Right lobe of liver (tissue), 6 donors: ENCODE results near the gene CYP11A1. TPM values are rescaled to one million over a fixed set of nuclear protein-coding genes. Genes with fewer than 3 reads are reported as not detected.

Experiments
- ATAC-seq, 4 donors: fragments of 200-7000 bp; cut with Tn5 transposase; one replicate each; pipeline ENCODE4 v1.9.1; 2020; ENCODE audit warnings: mild to moderate bottlenecking in 4 of 4, moderate library complexity in 4 of 4
- DNase-seq, 3 donors: peaks; one replicate each; pipeline ENCODE4 v3.0.0-alpha.2; 2020
- H3K27ac ChIP-seq, 3 donors: fragments of 200-600 bp; one replicate each; pipeline ENCODE4 v1.8.0; 2022
- H3K27me3 ChIP-seq, 2 donors: fragments of 200-600 bp; one replicate each; pipeline ENCODE4 v1.8.0; 2022
- H3K36me3 ChIP-seq, 4 donors: fragments of 200-600 bp; sonication (generic) in 1 of 4; one replicate each; pipeline versions ENCODE4 v1.5.1 to v1.8.0; 2017 to 2022; ENCODE audit warnings: control low read depth in 1 of 4
- H3K4me1 ChIP-seq, 4 donors: fragments of 200-600 bp; sonication (generic) in 1 of 4; one replicate each; pipeline versions ENCODE4 v1.5.1 to v1.8.0; 2017 to 2022; ENCODE audit warnings: control low read depth in 1 of 4
- H3K4me3 ChIP-seq, 3 donors: fragments of 200-600 bp; one replicate each; pipeline ENCODE4 v1.8.0; 2022
- H3K9me3 ChIP-seq, 4 donors: fragments of 200-600 bp; sonication (generic) in 1 of 4; one replicate each; pipeline versions ENCODE4 v1.5.1 to v1.8.0; 2017 to 2022; ENCODE audit warnings: control low read depth in 1 of 4
- POLR2A ChIP-seq: fragments of 450-650 bp; IDR thresholded peaks from one replicate; pipeline ENCODE4 v1.6.1; 2017; ENCODE audit warnings: antibody characterized with exemption, mild to moderate bottlenecking
- WGBS: methylation state at CpG from one replicate; pipeline ENCODE4 v1.1.6; 2018; ENCODE audit warnings: low coverage, low lambda C conversion rate; ENCODE audit not compliant: insufficient coverage; ENCODE audit errors: missing lambda C conversion rate; 5-methylcytosine and 5-hydroxymethylcytosine counted together
- intact Hi-C, 2 donors: fragments of 100-400 bp; cut with DNase I; formaldehyde crosslinking; loops; one replicate each; pipeline versions ENCODE4 v1.11.2 to v1.14.1; 2022
- total RNA-seq, 6 experiments: library from RNA; depleted of rRNA in 2 of 6; stranded (reverse); fragments of >200 nt in 2 of 6; fragmentation: NEBNext Ultra II Directional in 3 of 6; extraction: Animal tissue kit (Norgen Biotek cat#: 25700) in 3 of 6; gene quantifications; one replicate each; pipeline versions ENCODE4 v1.1.0 to v1.2.4, GENCODE V29; 2016 to 2023
- TF ChIP-seq, protein P1 (sequence below), 4 donors: fragments of 200-600 bp in 3 of 4; fragments of 450-650 bp in 1 of 4; IDR thresholded peaks; one replicate each; pipeline versions ENCODE4 v1.5.1 to v1.8.0; 2016 to 2022; ENCODE audit warnings: antibody characterized with exemption in 4 of 4, mild to moderate bottlenecking in 2 of 4
- donor health status: DM: no; HTN: yes; CAD: no.
- donor health status: DM: no; HTN: no; CAD: no.
- donor health status: DM: no; HTN: no; CAD: no.
- donor health status: DM: no; HTN: yes; CAD: no.
- donor health status: DM: no; HTN: yes; CAD: no.

CYP11A1 gene
- total RNA-seq, 6 experiments from 2014 or later: 2.5 to 6.4 (median 2.8) TPM

GRCh38 chr15:74414081-74414580, 46.7 kb upstream of the CYP11A1 start:
- H3K9me3 ChIP-seq: no peaks in the 10 kb centered on the region
- WGBS: 81% methylated on average over 4 of the region's 5 CpGs
- H3K4me3 ChIP-seq: no peak overlapping the region
- ATAC-seq (no peak), DNase-seq (no peak)
- no peaks in the 10 kb centered on the region for H3K27me3 ChIP-seq
- TF ChIP-seq, protein P1, sequence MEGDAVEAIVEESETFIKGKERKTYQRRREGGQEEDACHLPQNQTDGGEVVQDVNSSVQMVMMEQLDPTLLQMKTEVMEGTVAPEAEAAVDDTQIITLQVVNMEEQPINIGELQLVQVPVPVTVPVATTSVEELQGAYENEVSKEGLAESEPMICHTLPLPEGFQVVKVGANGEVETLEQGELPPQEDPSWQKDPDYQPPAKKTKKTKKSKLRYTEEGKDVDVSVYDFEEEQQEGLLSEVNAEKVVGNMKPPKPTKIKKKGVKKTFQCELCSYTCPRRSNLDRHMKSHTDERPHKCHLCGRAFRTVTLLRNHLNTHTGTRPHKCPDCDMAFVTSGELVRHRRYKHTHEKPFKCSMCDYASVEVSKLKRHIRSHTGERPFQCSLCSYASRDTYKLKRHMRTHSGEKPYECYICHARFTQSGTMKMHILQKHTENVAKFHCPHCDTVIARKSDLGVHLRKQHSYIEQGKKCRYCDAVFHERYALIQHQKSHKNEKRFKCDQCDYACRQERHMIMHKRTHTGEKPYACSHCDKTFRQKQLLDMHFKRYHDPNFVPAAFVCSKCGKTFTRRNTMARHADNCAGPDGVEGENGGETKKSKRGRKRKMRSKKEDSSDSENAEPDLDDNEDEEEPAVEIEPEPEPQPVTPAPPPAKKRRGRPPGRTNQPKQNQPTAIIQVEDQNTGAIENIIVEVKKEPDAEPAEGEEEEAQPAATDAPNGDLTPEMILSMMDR (IDR thresholded peaks at IDR 0.05): no peak
- TF ChIP-seq POLR2A: no peak
- intact Hi-C loops: no loop called here
- no peaks in the 10 kb centered on the region for H3K4me1 ChIP-seq
- H3K36me3 ChIP-seq: no peaks in the 10 kb centered on the region
- H3K27ac ChIP-seq: no peak overlapping the region

DNA sequence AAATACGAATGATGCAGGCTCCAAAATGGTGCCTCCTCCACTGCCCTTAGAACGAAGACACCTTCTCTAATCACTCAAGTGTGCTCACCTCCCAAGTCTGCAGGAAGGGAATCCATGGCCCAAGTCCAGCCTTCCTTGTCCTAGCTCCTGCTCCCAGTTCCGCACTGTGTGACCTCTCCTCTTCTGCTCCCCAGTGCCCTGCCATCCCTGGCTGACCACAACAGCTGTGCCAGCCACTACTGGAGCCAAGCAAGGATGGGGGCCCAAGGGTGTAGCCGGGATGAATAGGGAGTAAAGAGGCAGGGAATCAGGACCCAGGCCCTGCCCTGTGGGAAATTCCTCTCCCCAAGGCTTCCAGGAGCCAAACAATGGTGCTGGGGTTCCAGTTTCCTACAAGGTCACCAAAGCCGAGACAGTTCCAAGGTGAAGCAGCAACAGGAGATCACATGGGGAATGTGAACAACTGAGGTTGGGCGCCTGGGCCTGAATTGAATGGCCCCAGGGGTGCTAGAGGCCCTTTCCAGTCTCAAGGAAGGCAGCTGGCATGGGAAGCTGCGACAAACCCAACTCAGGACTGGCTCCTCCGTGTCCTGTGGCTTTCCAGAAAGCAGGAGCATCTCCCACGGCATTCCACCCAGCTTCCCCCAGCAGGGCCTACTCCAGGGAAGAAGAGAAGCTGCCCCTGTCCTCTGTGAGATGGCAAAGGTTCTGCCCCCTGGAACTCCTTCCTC, 46.1 kb upstream of the CYP11A1 start:
- Histone ChIP-seq H3K27me3 (no peaks in the 10 kb centered on the region), H3K4me3 (no peak overlapping the region), H3K36me3 (no peaks in the 10 kb centered on the region), H3K4me1 (no peaks in the 10 kb centered on the region), H3K9me3 (no peaks in the 10 kb centered on the region), H3K27ac (no peak overlapping the region)
- 87% methylated on average over 5 of the region's 9 CpGs for WGBS
- no peak for TF ChIP-seq POLR2A
- TF ChIP-seq, protein P1 (IDR thresholded peaks at IDR 0.05): no peak
- ATAC-seq (no peak), DNase-seq (no peak)
- intact Hi-C loops: no loop called here

DNA sequence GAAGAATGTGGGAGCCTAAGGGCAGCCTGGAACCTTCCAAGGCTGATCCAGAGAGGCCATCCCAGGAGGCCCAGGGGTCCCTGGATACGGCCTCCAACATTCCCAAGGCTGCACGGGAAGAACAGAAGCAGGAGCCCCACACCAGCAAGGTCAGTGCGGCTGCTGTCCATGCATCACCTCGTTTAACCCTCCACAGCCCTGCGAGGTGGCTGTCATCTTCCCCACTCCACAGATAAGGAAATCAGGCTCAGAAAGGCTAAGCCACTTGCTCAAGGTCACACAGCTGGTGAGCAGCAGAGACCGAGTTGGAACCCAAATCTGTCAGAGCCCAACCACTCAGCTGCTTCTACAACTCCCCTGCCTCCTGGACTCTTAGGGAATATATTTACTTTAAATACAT, 44.7 kb upstream of the CYP11A1 start:
- Histone ChIP-seq H3K36me3 (no peaks in the 10 kb centered on the region), H3K4me1 (no peaks in the 10 kb centered on the region), H3K4me3 (no peak overlapping the region), H3K27me3 (no peaks in the 10 kb centered on the region), H3K27ac (no peak overlapping the region), H3K9me3 (no peaks in the 10 kb centered on the region)
- intact Hi-C loops: no loop called here
- 69% methylated on average over 3 of the region's 6 CpGs for WGBS
- ATAC-seq: no peak
- no peak for DNase-seq
- TF ChIP-seq, protein P1 (IDR thresholded peaks at IDR 0.05): no peak
- no peak for TF ChIP-seq POLR2A

GRCh38 chr15:74411686-74412085, 44.2 kb upstream of the CYP11A1 start:
- 100% methylated on average over 1 of the region's 12 CpGs for WGBS
- no peak overlapping the region for H3K27ac ChIP-seq
- H3K27me3 ChIP-seq: no peaks in the 10 kb centered on the region
- intact Hi-C loops: no loop called here
- no peak for ATAC-seq
- H3K9me3 ChIP-seq: no peaks in the 10 kb centered on the region
- TF ChIP-seq, protein P1 (IDR thresholded peaks at IDR 0.05): no peak
- TF ChIP-seq POLR2A: no peak
- H3K4me3 ChIP-seq: no peak overlapping the region
- DNase-seq: no peak
- no peaks in the 10 kb centered on the region for H3K36me3 ChIP-seq
- no peaks in the 10 kb centered on the region for H3K4me1 ChIP-seq
